SK-N-SH treated with all-trans-retinoic acid at 6 μM for 48 hours (cell line): ENCODE measurements around the gene TAC4.

Experiments used
- CSDC2 ChIP-seq: fragments of 250-450 bp; sonication (Bioruptor Pico); IDR thresholded peaks from 2 replicates; pipeline ENCODE4 v1.5.0; 2020; ENCODE audit warnings: mild to moderate bottlenecking, moderate library complexity
- ISL1 ChIP-seq: fragments of 250-450 bp; sonication (Bioruptor Pico); IDR thresholded peaks from 2 replicates; pipeline ENCODE4 v2.1.2; 2022; ENCODE audit warnings: mild to moderate bottlenecking, moderate library complexity
- OSR1 ChIP-seq: fragments of 250-450 bp; sonication (Bioruptor Pico); IDR thresholded peaks from 2 replicates; pipeline ENCODE4 v1.8.0; 2022; ENCODE audit warnings: moderate library complexity, mild to moderate bottlenecking, inconsistent platforms
- RARB ChIP-seq: fragments of 250-450 bp; sonication (Bioruptor Pico); IDR thresholded peaks from 2 replicates; pipeline ENCODE4 v1.8.0; 2021; ENCODE audit warnings: mild to moderate bottlenecking, moderate library complexity
- TF ChIP-seq, protein P1 (sequence below): fragments of 250-450 bp; sonication (Bioruptor Pico); IDR thresholded peaks from 2 replicates; pipeline ENCODE4 v1.8.0; 2020; ENCODE audit warnings: mild to moderate bottlenecking, moderate library complexity, borderline replicate concordance

DNA sequence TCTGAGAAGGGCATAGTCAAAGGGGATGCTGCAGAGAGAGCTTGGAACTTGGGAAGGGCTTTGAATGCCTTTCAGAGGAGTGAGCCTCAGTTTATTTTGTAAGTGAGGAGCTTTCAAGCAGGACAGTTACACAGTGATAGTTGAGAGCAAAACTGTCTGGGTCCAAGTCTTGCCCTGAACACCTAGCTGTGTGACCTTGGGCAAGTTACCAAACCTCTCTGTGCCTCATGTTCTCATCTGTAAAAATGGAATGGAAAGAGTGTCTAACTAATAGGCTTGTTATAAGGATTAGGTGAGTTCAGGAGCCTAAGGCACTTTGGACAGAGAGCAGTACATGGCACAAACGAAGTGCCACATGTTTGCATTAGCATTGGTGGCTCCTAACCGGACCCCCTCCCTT, 27.0 kb upstream of the TAC4 start:
- TF ChIP-seq CSDC2 (CRISPR knock-in tag), result no peak
- TF ChIP-seq OSR1 (CRISPR knock-in tag), result no peak
- TF ChIP-seq ISL1 (CRISPR knock-in tag), result no peak
- TF ChIP-seq RARB (CRISPR knock-in tag), result no peak
- TF ChIP-seq, protein P1, sequence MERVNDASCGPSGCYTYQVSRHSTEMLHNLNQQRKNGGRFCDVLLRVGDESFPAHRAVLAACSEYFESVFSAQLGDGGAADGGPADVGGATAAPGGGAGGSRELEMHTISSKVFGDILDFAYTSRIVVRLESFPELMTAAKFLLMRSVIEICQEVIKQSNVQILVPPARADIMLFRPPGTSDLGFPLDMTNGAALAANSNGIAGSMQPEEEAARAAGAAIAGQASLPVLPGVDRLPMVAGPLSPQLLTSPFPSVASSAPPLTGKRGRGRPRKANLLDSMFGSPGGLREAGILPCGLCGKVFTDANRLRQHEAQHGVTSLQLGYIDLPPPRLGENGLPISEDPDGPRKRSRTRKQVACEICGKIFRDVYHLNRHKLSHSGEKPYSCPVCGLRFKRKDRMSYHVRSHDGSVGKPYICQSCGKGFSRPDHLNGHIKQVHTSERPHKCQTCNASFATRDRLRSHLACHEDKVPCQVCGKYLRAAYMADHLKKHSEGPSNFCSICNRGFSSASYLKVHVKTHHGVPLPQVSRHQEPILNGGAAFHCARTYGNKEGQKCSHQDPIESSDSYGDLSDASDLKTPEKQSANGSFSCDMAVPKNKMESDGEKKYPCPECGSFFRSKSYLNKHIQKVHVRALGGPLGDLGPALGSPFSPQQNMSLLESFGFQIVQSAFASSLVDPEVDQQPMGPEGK (CRISPR knock-in tag), result no peak
